Calu3 (cell line): ENCODE data around the gene POC1A. TPM values are rescaled to one million over a fixed set of nuclear protein-coding genes. Genes with fewer than 3 reads are reported as not detected.

Experiments
- BruUV-seq: library from RNA; stranded (reverse); fragments of 400-500 nt; replicated peaks from 2 replicates; lab custom pipeline; 2021; lab: Mats Ljungman, UMichigan
- CTCF ChIA-PET: fragments of 300-600 bp; sonication (Branson Sonifier 250); formaldehyde crosslinking; loops from one replicate; lab custom pipeline; 2022; ENCODE audit warnings: antibody characterized with exemption; lab: Charles Lee
- DNase-seq: peaks from one replicate; pipeline ENCODE4 v3.0.0; 2022
- H3K27ac Mint-ChIP-seq: one replicate; pipeline ENCODE4 v1.8.0; 2022; ENCODE audit warnings: mixed read lengths; ENCODE audit not compliant: unreplicated experiment
- H3K27me3 Mint-ChIP-seq: one replicate; pipeline ENCODE4 v1.8.0; 2022; ENCODE audit warnings: mixed read lengths; ENCODE audit not compliant: unreplicated experiment
- H3K36me3 Mint-ChIP-seq: one replicate; pipeline ENCODE4 v1.8.0; 2022; ENCODE audit warnings: mild to moderate bottlenecking, moderate library complexity, mixed read lengths; ENCODE audit not compliant: insufficient read depth, unreplicated experiment
- H3K4me1 Mint-ChIP-seq: one replicate; pipeline ENCODE4 v1.8.0; 2022; ENCODE audit warnings: mild to moderate bottlenecking, low read depth, mixed read lengths; ENCODE audit not compliant: unreplicated experiment
- H3K4me3 Mint-ChIP-seq: one replicate; pipeline ENCODE4 v1.8.0; 2022; ENCODE audit warnings: mild to moderate bottlenecking, low read depth, moderate library complexity, mixed read lengths; ENCODE audit not compliant: unreplicated experiment
- H3K9me3 Mint-ChIP-seq: one replicate; pipeline ENCODE4 v1.8.0; 2022; ENCODE audit warnings: low read depth, mixed read lengths; ENCODE audit not compliant: unreplicated experiment
- intact Hi-C: fragments of 100-400 bp; cut with micrococcal nuclease; formaldehyde crosslinking; loops from one replicate; pipeline ENCODE4 v1.10.0; 2022; ENCODE audit not compliant: unreplicated experiment
- total RNA-seq: library from RNA; stranded (reverse); gene quantifications from 2 replicates; pipeline ENCODE4 v1.2.3, GENCODE V29; 2022
- TF ChIP-seq, protein P1 (sequence below): fragments of 200-600 bp; IDR thresholded peaks from one replicate; pipeline ENCODE4 v1.8.0; 2022; ENCODE audit warnings: antibody characterized with exemption; ENCODE audit not compliant: unreplicated experiment

POC1A gene
- total RNA-seq, 1 experiment from 2014 or later: 26.9 TPM

DNA sequence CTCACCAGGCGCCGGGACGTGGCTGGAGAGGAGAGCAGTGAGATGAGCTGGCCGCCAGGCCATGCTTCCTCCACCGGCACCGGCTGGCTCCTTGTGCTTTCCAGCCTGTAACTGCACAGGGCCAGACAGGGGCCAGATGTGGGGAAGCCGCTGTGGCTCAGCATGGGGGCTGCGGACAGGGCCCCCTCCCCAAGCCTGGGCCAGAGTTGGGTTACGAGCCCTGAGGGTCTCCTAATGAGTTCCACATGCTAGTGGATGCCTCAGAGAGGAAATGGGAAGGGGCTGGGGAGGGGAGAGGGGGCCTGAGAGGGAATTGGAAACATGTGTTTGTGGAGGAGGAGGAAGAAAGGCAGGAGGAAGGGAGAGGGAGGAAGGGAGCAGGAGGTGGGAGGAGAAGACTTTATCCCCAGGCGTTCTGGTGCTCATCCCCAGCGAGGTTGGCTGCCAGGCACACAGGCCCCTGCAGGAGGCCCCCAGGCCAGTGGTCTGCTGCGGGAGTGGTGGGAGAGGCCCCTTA is 86.1 kb downstream of the POC1A start:
- CTCF ChIA-PET: no interaction called here
- H3K9me3 Mint-ChIP-seq: no peaks in the 10 kb centered on the region
- TF ChIP-seq, protein P1, sequence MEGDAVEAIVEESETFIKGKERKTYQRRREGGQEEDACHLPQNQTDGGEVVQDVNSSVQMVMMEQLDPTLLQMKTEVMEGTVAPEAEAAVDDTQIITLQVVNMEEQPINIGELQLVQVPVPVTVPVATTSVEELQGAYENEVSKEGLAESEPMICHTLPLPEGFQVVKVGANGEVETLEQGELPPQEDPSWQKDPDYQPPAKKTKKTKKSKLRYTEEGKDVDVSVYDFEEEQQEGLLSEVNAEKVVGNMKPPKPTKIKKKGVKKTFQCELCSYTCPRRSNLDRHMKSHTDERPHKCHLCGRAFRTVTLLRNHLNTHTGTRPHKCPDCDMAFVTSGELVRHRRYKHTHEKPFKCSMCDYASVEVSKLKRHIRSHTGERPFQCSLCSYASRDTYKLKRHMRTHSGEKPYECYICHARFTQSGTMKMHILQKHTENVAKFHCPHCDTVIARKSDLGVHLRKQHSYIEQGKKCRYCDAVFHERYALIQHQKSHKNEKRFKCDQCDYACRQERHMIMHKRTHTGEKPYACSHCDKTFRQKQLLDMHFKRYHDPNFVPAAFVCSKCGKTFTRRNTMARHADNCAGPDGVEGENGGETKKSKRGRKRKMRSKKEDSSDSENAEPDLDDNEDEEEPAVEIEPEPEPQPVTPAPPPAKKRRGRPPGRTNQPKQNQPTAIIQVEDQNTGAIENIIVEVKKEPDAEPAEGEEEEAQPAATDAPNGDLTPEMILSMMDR: no peak
- H3K4me3 Mint-ChIP-seq: no peak overlapping the region
- intact Hi-C loops: no loop called here
- H3K27me3 Mint-ChIP-seq: no peaks in the 10 kb centered on the region
- no TSS peak for BruUV-seq
- H3K27ac Mint-ChIP-seq: no peak overlapping the region
- peaks cover 9% of the 10 kb centered on the region for H3K4me1 Mint-ChIP-seq
- no peak for DNase-seq
- peaks cover 16% of the 10 kb centered on the region for H3K36me3 Mint-ChIP-seq

DNA sequence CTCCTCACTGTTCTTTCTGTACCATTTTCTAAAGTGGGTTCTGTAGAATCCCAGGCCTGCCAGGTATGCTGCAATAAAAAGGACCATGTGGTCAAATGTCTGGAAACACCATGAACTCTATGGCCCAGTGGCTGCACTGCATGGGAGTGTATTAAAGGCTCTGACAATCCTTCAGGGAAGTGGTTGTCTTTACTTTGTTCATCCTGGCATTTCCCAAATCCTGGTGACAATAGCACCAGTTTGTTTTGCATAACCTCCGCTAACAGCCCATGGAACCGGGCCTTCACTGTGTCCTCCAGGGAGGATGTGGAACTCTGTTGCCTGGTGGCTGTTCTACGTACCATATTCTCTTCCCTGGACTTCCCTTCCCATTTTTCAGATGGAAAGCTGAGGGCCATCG is 86.7 kb downstream of the POC1A start:
- Mint-ChIP-seq H3K27ac (no peak overlapping the region), H3K4me3 (no peak overlapping the region), H3K27me3 (no peaks in the 10 kb centered on the region), H3K9me3 (no peaks in the 10 kb centered on the region), H3K36me3 (peaks cover 18% of the 10 kb centered on the region), H3K4me1 (peaks cover 13% of the 10 kb centered on the region)
- TF ChIP-seq, protein P1: no peak
- CTCF ChIA-PET: no interaction called here
- no peak for DNase-seq
- no TSS peak for BruUV-seq
- intact Hi-C loops: no loop called here

DNA sequence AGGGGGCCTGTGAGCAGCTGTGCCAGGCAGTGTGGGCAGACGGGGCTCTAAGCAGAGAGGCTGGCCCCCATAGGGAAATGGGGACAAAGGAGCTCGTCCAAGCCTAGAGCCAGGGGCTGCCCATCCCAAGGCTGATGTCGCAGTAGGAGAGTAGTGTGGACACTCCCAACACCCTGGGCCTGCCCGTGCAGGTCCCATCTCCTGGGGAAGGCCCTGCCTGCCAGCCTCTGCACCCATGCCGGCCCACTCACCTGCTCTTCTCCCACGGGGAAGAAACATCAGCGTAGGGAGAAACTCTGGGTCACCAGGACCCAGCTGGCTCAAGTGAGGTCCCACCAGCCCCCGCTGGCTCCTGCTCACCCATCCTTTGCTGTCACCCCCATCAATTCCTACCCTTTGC is 87.2 kb downstream of the POC1A start:
- TF ChIP-seq, protein P1: no peak
- no peak overlapping the region for H3K27ac Mint-ChIP-seq
- peaks cover 18% of the 10 kb centered on the region for H3K36me3 Mint-ChIP-seq
- intact Hi-C loops: no loop called here
- BruUV-seq: no TSS peak
- no peaks in the 10 kb centered on the region for H3K27me3 Mint-ChIP-seq
- DNase-seq: no peak
- CTCF ChIA-PET: no interaction called here
- peaks cover 18% of the 10 kb centered on the region for H3K4me1 Mint-ChIP-seq
- no peak overlapping the region for H3K4me3 Mint-ChIP-seq
- no peaks in the 10 kb centered on the region for H3K9me3 Mint-ChIP-seq

DNA sequence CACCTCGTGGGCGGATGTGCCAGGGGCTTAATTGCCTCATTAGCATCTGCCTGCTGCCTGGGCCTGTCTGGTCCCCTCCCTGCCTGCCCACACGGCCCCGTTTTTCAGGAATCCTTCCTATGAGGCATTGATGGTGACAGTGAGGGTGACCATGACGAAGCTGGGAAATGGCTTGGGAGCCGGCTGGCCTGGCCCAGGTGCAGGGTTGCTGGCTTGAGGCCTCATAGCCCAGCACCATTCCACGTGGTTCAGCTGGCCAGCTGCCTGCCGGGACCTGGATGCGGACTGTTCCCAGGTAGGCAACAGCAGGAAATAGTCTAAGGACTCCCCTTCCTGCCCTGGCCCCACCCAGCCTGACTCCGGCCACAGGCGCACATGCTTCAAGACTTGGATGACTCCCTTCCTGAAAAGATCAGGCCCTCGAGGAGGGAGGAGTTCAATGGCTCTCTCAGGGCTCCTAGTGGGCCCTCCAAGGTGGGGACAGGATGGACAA is 88.9 kb downstream of the POC1A start:
- peaks cover 18% of the 10 kb centered on the region for H3K36me3 Mint-ChIP-seq
- TF ChIP-seq, protein P1: no peak
- no TSS peak for BruUV-seq
- H3K27me3 Mint-ChIP-seq: no peaks in the 10 kb centered on the region
- peaks cover 32% of the 10 kb centered on the region for H3K4me1 Mint-ChIP-seq
- intact Hi-C loops: no loop called here
- H3K27ac Mint-ChIP-seq: no peak overlapping the region
- H3K9me3 Mint-ChIP-seq: no peaks in the 10 kb centered on the region
- CTCF ChIA-PET: interaction anchor here (0.5 kb wide), 1 partner anchor 13 kb away, joined by 6 read pairs; no protein-coding TSS in a partner anchor
- DNase-seq: no peak
- no peak overlapping the region for H3K4me3 Mint-ChIP-seq
